GM18502 (cell line): ENCODE measurements around the gene NR3C2.
"Not testable (repeated sequence)": the region's sequence is repeated elsewhere in the genome, so short reads cannot be mapped to it uniquely, and the experiment has no call there.

ENCODE experiments used
- ATAC-seq: cut with Tn5 transposase; IDR thresholded peaks from one replicate; pipeline ENCODE4 v1.9.1; 2021; ENCODE audit warnings: mild to moderate bottlenecking; ENCODE audit not compliant: unreplicated experiment, poor library complexity

Gene NR3C2

GRCh38 chr4:148090503-148091476 is 351.4 kb downstream of the NR3C2 start:
- ATAC-seq, result no peak

- no peak for ATAC-seq
These were observed 352.2 kb downstream of the NR3C2 start for GRCh38 chr4:148090029-148090428.

DNA sequence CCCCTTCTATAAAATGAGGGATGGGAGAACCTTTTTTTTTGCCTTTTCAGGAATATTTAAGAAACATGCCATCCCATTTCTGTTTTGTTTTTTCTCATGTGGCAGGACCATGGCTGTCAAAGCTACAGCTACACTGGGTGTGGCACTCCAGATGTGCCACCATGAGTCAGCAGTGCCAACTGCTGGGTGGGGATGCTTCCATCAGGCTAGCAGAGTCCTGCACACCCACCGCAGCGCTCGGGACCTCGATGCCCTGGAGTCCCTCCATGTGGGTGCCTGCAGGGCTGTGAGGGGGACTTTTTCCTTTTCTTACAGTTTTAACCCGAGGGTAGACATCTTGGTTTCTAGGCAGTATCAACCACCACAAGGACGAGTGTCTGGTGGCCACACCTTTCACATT is 352.6 kb downstream of the NR3C2 start:
- ATAC-seq, result no peak

DNA sequence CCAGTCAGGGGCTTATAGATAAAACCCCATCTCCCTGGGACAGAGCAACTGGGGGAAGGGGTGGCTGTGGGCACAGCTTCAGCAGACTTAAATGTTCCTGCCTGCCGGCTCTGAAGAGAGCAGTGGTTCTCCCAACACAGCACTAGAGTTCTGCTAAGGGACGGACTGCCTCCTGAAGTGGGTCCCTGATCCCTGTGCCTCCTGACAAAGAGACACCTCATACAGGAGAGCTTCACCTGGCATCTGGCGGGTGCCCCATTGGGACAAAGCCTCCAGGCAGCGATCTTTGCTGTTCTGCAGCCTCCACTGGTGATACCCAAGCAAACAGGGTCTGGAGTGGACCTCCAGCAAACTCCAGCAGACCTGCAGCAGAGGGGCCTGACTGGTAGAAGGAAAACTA is 359.1 kb downstream of the NR3C2 start:
- ATAC-seq, result not testable (repeated sequence)

DNA sequence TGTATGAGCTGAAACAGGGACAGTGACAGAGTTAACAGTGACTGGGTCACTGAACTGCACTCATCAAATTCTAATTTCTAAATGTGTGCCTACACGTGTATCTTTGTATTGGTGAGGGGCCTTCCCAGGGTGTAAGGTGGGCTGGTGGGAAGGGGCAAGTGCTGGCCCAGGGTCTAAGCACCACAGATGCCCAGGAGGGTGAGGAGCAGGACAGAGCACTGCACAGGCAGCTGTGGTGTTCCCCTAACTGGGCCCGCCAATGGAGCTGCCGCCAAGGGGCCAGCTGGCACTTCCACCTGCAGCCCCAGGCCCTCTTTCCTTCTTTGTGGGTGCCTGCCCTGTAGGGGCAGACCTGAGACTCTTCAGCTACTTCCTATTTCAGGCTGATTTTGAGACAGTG is 360.5 kb downstream of the NR3C2 start:
- ATAC-seq, result no peak

- ATAC-seq, result no peak
These were observed 360.9 kb downstream of the NR3C2 start for GRCh38 chr4:148081267-148081666.

DNA sequence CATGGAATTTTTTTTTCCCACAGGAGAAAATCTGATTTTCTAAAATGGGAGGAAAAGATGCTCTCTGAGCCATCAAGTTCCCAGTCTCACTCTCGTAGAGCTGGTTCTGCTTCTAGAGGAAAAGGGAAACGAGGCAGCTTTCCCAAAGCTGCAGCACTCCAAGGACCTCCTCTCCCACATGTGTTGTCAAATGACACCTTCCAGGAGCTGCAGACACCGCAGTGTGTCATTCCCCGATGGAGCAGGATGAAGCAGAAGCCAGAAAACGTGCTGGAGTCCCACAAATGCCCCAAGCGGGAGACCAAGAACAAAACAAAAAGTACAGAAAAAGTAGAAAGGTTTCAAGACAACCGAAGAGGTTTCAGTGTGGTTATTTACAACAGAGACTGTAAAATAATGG is 362.3 kb downstream of the NR3C2 start:
- ATAC-seq, result no peak

- ATAC-seq, result no peak
These were observed 364.2 kb downstream of the NR3C2 start for GRCh38 chr4:148078061-148078460.

DNA sequence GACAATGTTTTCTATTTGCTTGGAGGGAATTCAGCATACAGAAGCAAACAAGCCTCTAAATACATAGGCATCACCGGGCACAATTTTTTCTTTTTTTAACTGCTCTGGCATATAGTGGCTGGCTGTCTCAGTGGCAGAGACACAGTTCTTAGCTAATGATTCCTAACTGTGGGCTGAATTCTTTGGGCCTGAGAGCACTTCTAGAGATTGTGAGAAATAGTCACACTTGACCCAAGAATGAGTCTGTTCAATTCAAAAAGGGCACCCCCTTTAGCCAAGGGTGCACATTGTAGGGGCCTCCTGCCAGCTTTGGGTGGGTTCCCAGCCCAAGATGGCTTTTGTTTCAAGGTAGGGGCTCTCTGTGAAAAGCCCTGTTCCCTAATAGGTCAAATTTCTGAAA is 364.6 kb downstream of the NR3C2 start:
- no peak for ATAC-seq

- no peak for ATAC-seq
These were observed 365.2 kb downstream of the NR3C2 start for GRCh38 chr4:148076964-148077363.

- ATAC-seq, result no peak
These were observed 366.8 kb downstream of the NR3C2 start for GRCh38 chr4:148075438-148075837.

DNA sequence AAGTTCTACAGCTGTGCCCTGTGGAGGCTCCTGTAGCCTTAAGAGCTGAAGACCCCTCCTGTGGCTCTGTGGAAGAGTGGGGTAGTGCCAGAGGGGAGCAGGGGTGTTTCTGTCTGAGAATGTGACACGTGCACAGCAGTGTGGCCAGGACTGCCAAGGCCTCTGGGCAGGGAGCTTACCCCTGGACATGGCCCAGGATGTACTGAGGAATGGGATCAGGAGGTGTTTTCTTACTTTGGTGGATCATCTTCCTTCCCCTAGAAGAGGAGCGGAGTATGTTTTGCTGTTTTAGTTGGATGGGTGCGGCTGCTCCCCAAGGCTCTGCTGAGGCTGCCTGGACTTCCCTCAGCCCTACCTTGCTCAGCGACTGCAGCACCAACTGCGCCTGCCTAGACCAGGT is 367.8 kb downstream of the NR3C2 start:
- no peak for ATAC-seq

- ATAC-seq, result no peak
These were observed 368.9 kb downstream of the NR3C2 start for GRCh38 chr4:148073349-148073748.

GRCh38 chr4:148072789-148073188 is 369.4 kb downstream of the NR3C2 start:
- no peak for ATAC-seq

DNA sequence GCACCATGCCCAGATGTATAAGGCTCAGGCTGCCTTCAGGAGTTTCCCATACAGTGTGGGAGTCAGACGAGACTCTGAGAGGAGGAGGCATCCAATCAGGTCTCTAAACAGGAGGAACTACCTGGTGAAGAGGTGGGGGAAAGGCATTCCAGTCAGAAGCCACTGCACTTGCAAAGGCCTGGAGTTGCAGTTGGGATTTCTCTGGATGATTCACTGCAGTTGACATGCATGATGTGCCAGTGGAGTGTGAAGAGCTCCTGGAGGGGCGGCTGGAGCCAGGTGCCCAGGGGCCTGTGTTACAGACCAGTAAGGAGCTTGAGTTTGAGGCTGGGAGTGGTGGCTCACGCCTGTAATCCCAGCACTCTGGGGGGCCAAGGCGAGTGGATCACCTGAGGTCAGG is 371.2 kb downstream of the NR3C2 start:
- no peak for ATAC-seq

- ATAC-seq, result no peak
These were observed 372.4 kb downstream of the NR3C2 start for GRCh38 chr4:148069895-148070178.

DNA sequence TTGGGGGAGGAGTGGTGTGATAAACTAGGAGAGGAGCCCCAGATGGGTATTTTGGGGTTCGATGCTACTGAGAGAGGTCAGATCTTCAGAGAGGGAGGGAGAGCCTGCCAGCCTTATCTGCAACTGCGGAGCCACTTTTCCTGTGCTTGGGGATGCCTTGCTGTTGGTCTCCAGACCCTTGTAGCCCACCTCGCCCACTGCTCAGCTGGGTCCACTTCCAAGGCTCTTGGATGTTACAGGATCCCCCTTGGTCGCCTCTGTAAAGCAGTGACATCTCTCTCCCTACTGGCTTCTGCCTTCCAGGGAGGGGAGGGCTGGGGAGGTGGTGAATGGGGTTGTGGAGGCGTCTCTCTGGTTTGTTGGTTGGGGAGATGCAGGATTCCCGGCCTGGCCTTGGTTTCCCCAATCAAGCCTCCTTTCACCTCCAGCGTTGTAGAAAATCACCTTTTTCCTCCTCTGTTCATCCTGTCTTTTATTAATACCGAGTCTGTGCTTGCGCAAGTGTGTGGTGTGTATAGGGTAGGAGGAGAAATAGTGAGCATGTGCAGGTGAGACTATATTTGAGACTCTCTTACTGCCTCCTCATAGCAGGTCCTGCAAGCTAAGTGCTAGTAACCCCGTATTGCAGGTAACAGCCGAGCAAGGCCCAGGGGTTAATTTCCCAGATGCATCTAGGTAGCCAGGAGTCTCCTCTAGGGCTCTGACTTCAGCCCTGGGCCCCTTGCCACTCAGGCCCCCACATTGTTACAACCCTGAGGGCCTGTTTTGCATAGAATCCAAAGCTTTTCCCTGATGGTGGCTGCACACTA is 372.9 kb downstream of the NR3C2 start:
- ATAC-seq, result no peak

- ATAC-seq, result no peak
These were observed 373.9 kb downstream of the NR3C2 start for GRCh38 chr4:148068065-148068911.

- no peak for ATAC-seq
These were observed 374.8 kb downstream of the NR3C2 start for GRCh38 chr4:148067301-148067916.

GRCh38 chr4:148065075-148065474 is 377.1 kb downstream of the NR3C2 start:
- ATAC-seq, result no peak
